Esophagus mucosa (tissue), 1 donor: Measurements from ENCODE around the gene DIDO1. TPM values are rescaled to one million over a fixed set of nuclear protein-coding genes. Genes with fewer than 3 reads are reported as not detected.
"Not testable (repeated sequence)": the region's sequence is repeated elsewhere in the genome, so short reads cannot be mapped to it uniquely, and the experiment has no call there.

Experiments
- ATAC-seq: fragments of 200-7000 bp; cut with Tn5 transposase; one replicate; pipeline ENCODE4 v1.9.1; 2020
- total RNA-seq: library from RNA; stranded (reverse); gene quantifications from one replicate; pipeline ENCODE4 v1.2.4, GENCODE V29; 2023
- donor health status: DM: yes; HTN: yes; CAD: no.

The DIDO1 gene
- total RNA-seq, 1 donor from 2014 or later = 26.2 TPM

- ATAC-seq = no peak
These were observed 73.5 kb downstream of the DIDO1 start for GRCh38 chr20:62852841-62853240.

DNA sequence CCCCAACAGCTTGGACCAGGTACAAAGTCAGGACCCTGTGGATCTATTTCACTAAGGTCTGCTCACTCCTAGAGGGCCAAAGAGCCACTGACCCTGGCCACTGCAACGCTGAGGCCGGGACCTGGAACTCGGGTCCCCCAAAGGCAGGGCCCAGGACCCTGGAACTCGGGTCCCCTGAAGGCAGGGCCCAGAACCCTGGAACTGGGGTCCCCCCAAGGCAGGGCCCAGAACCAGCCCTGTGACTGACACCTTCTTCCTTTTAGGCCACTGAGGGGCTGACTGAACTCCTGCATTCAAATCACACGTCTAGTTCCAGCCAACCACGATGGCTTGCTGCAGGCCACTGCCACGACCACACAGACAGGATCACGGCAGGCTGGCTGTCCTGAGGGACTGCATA lies 74.1 kb downstream of the DIDO1 start:
- ATAC-seq = no peak

DNA sequence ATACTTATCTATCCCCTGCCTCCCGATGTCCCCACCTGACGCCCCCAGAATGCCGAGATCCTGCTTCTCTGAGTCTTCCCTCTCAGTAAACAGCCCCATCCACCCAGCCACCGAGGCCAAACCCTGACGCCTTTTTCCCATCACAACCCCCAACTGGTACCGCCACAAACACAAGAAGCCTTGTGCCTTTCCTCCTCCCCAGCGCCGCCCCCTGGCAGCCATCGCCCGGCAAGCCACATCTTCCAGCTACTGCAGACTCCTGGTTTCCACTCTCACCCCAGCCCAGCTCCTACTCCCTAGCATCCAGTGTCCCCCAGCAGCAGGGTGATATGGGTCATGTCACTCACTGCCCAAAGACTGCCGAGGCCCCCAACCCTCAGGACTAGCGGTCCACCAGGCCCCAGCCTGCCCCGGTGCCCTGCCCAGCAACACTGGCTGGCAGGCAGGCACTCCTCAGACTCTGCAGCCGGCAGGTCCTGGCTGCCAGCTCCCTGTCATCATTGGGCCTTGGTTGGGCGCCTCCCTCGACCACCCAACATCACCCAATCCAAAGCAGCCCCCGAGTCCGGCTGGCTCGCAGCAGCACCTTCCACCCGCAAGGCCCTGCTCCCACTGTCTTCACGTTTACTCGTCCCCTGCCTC lies 75.9 kb downstream of the DIDO1 start:
- no peak for ATAC-seq

DNA sequence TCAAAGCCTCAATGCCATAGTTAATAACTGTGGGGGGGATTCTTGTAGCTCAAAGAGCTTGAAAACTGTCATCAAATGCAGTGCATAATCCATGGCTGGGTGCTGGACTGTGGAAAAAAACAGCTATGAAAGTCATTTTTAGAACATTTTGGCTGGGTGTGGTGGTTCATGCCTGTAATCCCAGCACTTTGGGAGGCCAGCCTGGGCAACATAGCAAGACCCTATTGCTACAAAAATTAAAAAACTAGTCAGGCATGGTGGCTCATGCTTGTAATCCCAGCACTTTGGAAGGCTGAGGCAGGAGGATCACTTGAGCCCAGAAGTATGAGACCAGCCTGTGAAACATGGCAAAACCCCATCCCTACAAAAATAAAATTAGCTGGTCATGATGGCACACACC lies 76.9 kb downstream of the DIDO1 start:
- ATAC-seq = no peak

DNA sequence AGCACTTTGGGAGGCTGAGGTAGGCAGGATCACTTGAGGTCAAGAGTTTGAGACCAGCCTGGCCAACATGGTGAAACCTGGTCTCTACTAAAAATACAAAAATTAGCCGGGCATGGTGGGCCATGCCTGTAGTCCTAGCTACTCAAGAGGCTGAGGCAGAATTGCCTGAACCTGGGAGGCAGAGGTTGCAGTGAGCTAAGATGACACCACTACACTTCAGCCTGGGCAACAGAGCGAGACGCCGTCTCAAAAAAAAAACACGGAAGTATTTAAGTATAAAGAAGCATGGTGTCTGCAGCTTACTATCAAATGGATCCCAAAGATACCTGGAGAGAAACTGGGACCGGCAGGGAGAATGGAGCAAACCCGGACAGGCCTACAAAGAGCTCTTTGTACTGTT lies 77.4 kb downstream of the DIDO1 start:
- not testable (repeated sequence) for ATAC-seq

GRCh38 chr20:62846166-62846890 lies 80.0 kb downstream of the DIDO1 start:
- no peak for ATAC-seq

DNA sequence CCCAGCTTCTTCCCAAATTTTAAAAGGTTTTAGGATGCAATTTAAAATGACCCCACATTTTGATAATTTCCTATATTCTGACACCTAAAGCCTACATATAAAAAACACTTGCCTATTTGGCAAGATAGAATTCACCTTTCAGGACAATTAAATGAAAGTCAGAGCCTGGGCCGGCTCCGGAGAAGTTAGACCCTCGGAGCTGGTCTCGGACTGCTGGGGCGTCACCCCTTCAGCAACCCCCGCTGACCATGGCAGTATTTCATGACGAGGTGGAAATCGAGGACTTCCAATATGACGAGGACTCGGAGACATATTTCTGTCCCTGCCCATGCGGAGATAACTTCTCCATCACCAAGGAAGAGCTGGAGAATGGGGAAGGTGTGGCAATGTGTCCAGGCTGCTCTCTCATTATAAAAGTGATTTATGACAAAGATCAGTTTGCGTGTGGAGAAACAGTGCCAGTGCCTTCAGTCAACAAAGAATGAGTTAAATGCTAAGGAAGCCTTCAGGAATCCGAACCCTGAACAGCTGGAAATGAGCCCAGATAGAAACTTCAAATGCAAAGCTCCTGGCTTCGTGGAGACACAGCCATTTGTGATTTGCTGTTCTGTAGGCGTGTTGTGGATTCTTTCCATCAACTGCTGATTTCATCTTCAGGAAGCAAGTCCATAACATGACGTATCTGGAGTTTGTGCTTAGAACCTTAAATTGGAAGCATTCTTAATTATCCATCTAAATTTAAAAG lies 80.7 kb downstream of the DIDO1 start:
- ATAC-seq = no peak

DNA sequence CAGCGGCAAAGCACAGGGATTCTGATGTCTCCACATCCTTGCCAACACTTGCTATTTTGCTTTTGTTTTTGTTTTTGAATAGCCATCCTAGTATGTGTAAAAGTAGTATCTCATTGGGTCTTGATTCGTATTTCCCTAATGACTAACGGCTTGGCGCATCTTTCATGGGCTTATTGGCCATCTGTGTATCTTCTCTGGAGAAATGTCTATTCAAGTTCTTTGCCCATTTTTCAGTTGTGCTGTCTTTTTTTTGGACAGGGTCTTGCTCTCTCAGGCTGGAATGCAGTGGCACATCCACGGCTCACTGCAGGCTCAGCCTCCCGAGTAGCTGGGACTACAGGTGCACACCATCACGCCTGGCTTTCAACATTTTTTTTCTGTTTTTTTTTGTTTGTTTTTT lies 82.1 kb downstream of the DIDO1 start:
- ATAC-seq = no peak

- peak; percentile 80 for ATAC-seq
These were observed 82.6 kb downstream of the DIDO1 start for GRCh38 chr20:62843656-62844055.

GRCh38 chr20:62841705-62842212 lies 84.5 kb downstream of the DIDO1 start:
- no peak for ATAC-seq

DNA sequence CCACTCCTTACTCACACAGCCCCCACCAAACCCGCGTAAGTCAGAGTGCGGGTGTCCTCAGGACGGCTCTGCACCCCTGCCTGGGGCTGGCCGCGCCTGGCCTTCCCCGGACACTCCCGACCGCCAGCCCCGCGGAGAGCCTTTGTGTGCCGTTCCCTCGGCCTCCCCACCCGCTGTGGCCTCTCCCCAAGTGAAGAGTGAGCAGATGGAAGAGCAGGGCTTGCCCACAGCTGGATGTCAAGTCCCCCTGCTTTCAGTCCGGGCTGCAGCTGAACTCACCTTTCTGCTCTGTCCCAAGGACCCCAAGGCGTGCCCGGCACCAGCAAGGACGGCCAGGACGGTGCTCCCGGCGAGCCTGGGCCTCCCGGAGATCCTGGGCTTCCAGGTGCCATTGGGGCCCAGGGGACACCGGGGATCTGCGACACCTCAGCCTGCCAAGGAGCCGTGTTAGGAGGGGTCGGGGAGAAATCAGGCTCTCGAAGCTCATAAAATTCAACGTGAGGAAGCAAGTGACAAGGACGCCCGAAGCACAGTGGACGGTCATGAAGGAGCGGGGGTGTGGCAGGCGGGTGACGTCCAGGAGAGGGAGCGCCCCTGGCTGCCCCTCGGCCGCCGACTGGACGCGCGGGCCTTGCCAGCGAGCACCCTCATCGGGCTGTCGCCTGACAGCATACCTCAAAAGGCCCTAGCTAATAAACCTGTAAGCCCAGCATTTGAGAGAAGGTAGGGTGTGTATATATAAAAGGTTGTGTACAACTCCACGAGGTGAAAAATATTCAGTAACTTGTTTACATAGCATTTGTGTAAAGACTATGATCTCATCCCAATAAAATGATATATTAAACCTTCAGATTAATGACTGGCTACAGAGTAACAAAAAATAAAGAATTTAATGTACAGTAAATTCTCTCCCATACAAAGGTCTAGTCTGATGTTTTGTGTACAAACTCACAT lies 85.8 kb downstream of the DIDO1 start:
- no peak for ATAC-seq

GRCh38 chr20:62839816-62840215 lies 86.5 kb downstream of the DIDO1 start:
- ATAC-seq = no peak

GRCh38 chr20:62839261-62839660 lies 87.0 kb downstream of the DIDO1 start:
- no peak for ATAC-seq

GRCh38 chr20:62838128-62838891 lies 88.0 kb downstream of the DIDO1 start:
- ATAC-seq = peak; percentile 85

- no peak for ATAC-seq
These were observed 88.5 kb downstream of the DIDO1 start for GRCh38 chr20:62837790-62838127.

DNA sequence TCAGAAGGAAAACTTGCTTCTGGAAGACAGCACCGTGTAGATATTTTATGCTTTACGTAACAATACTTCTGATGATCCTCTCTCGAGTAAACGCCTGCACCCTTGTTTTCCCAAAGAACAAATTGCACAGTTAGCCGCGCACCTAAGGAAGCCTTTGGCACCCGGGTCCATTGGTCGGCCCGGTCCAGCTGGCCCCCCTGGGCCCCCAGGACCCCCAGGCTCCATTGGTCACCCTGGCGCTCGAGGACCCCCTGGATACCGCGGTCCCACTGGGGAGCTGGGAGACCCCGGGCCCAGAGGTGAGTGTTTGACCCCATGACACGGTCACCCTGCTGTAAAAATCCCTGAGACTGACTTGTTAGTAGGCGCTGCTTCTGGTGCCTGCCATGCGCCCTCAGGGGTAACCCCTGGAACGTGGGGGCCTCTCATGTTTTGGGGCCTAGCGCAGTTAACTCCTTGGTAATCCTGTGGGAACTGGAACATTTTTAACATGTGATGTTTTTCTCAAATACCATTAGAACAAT lies 89.3 kb downstream of the DIDO1 start:
- ATAC-seq = no peak

DNA sequence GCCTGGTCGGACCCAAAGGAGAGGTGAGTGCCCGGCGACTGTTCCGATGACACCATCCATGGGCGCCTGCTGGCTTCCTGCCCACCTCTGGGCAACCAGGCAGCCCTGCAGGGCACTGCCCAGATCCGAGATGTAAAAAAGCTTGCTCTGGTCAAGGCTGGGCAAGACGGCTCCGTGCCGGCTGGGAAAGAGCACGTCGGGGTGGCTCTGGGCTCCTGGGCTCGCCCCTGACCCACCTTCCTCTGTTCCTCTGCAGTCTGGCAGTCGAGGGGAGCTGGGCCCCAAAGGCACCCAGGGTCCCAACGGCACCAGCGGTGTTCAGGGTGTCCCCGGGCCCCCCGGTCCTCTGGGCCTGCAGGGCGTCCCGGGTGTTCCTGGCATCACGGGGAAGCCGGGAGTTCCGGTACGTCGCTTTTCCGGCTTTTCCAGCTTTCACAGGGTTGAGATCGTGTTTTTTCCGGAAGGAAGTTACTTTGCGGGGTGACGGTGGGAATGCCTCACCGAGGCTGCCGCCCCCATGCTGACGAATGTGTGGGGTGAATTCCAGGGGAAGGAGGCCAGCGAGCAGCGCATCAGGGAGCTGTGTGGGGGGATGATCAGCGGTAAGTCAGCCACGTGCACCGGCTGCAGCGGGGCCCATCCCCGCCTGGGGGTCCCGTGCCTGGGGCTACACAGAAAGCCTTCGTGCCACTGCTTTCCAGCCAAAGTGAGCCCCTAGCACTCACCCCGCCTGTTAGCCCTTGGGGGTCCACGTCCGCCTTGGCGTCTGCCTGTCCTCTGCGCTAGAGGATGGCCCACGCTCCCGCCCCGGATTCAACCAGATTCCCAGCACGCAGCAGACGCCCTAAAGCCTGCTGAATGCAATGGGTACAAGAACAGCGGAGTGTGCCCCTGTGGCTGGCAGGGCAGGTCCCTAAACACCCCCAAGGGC lies 90.1 kb downstream of the DIDO1 start:
- peak; percentile 8 for ATAC-seq

DNA sequence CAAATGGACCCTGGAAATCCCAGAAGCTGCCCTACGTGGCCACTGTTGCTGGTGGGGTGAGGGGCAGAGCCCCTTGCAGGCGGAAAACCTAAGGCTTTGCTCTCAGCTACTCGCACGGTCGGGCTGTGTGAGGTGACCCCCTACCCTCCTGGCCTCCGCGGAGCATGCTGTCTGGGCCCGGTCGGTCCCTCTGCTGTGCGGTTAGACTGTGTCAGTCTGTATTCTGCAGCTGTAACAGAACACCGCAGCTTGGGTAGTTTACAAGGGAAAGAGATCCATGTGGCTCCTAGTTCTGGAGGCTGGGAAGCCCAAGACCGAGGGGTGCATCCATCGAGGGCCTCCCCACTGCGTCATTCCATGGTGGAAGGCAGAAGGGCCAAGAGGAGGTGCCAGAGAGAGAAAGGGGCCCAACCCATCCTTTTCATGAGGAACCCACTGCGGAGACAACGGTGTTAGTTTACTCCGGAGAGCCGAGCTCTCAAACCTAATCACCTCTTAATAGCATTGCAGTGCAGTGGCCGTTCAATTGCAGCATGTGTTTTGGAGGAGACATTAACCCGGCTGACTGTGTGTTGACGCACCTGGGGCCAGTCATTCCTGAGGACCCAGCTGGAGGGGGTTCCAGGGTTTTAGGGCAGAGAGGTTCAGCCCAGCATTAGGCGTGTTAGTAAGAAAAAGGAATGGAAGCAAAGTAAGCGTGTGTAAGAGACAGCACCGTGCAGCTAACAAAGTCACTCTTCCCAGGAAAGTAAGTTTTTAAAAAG lies 91.2 kb downstream of the DIDO1 start:
- no peak for ATAC-seq

- ATAC-seq = no peak
These were observed 93.3 kb downstream of the DIDO1 start for GRCh38 chr20:62832951-62833391.
